Left ventricle myocardium superior (tissue), 1 donor: ENCODE results near the gene CLIP1. TPM values are rescaled to one million over a fixed set of nuclear protein-coding genes. Genes with fewer than 3 reads are reported as not detected.

Source experiments
- ATAC-seq: fragments of 200-7000 bp; cut with Tn5 transposase; one replicate; pipeline ENCODE4 v1.9.1; 2020; ENCODE audit warnings: mild to moderate bottlenecking, moderate library complexity
- DNase-seq: peaks from one replicate; pipeline ENCODE4 v3.0.0-alpha.2; 2020
- intact Hi-C: fragments of 100-400 bp; cut with micrococcal nuclease; formaldehyde crosslinking; loops from one replicate; pipeline ENCODE4 v1.11.0; 2022
- total RNA-seq: library from RNA; stranded (reverse); fragmentation: NEBNext Ultra II Directional; extraction: Animal tissue kit (Norgen Biotek cat#: 25700); gene quantifications from one replicate; pipeline ENCODE4 v1.2.1, GENCODE V29; 2021
- donor health status: DM: no; HTN: yes; CAD: no; lungs with severe emphysema.

Gene CLIP1
- total RNA-seq, 1 donor from 2014 or later: 93.3 TPM

GRCh38 chr12:122230798-122231197 is 191.7 kb downstream of the CLIP1 start:
- intact Hi-C loops: no loop called here
- DNase-seq (no peak), ATAC-seq (no peak)

GRCh38 chr12:122228092-122228491 is 194.4 kb downstream of the CLIP1 start:
- DNase-seq (no peak), ATAC-seq (no peak)
- intact Hi-C loops: no loop called here

GRCh38 chr12:122227341-122227740 is 195.1 kb downstream of the CLIP1 start:
- intact Hi-C loops: no loop called here
- DNase-seq: no peak

GRCh38 chr12:122226366-122227125 is 195.9 kb downstream of the CLIP1 start:
- intact Hi-C loops: no loop called here
- DNase-seq: no peak
- no peak for ATAC-seq

More at GRCh38 chr12:122227341-122227740, 195.1 kb downstream of the CLIP1 start:
- ATAC-seq: no peak

- peak; percentile 100 for DNase-seq
- ATAC-seq: peak; percentile 96
- intact Hi-C loops: no loop called here
Observed at GRCh38 chr12:122225683-122226365, 196.6 kb downstream of the CLIP1 start, which contains the start of gene DIABLO. TSS of gene DIABLO (minus strand) at chr12:122226052. CDS start at chr12:122226014, 38 bp downstream.

Other genes with a start within 250 kb of the CLIP1 start
- not detected for gene IL31, start 248.4 kb downstream of the CLIP1 start, total RNA-seq
- gene LRRC43, start 239.5 kb downstream of the CLIP1 start, total RNA-seq: 1.4 TPM
- not detected for gene B3GNT4, start 219.0 kb downstream of the CLIP1 start, total RNA-seq
- 30.4 TPM for gene DIABLO, start 196.6 kb downstream of the CLIP1 start, total RNA-seq
- 10.9 TPM for gene VPS33A, start 156.2 kb downstream of the CLIP1 start, total RNA-seq
- 9.0 TPM for gene ZCCHC8, start 78.3 kb upstream of the CLIP1 start, total RNA-seq
- 36.7 TPM for gene RSRC2, start 104.3 kb upstream of the CLIP1 start, total RNA-seq
- 3.5 TPM for gene KNTC1, start 104.6 kb upstream of the CLIP1 start, total RNA-seq